Caco-2 (cell line): ENCODE data around the gene B3GLCT. TPM values are rescaled to one million over a fixed set of nuclear protein-coding genes. Genes with fewer than 3 reads are reported as not detected.

Source experiments
- BruUV-seq: library from RNA; stranded (reverse); fragments of 400-500 nt; replicated peaks from 2 replicates; lab custom pipeline; 2021; lab: Mats Ljungman, UMichigan
- CTCF ChIA-PET: fragments of 300-600 bp; sonication (Branson Sonifier 250); formaldehyde crosslinking; loops from one replicate; lab custom pipeline; 2022; ENCODE audit warnings: antibody characterized with exemption; lab: Charles Lee
- POLR2A ChIA-PET: fragments of 300-600 bp; sonication (Branson Sonifier 250); formaldehyde crosslinking; loops from one replicate; lab custom pipeline; 2022; ENCODE audit warnings: antibody characterized with exemption; lab: Charles Lee
- DNase-seq, 2 experiments: peaks; one replicate each; pipeline versions ENCODE4 v3.0.0 to v3.0.0-alpha.2; 2020 to 2022
- H3K27me3 ChIP-seq: replicated peaks from 2 replicates; pipeline ENCODE4 v1.6.0; 2011; ENCODE audit warnings: low read length; ENCODE audit not compliant: control insufficient read depth, insufficient read depth
- H3K36me3 ChIP-seq: 2 replicates; pipeline ENCODE4 v1.5.1; 2011; ENCODE audit warnings: low read length; ENCODE audit not compliant: control insufficient read depth, insufficient read depth
- H3K4me1 ChIP-seq: fragments of 250-450 bp; sonication (Bioruptor Pico); 2 replicates; pipeline ENCODE4 v1.5.1; 2020; ENCODE audit warnings: mild to moderate bottlenecking
- H3K4me3 ChIP-seq: 2 replicates; pipeline ENCODE4 v1.5.1; 2011; ENCODE audit warnings: low read depth, mild to moderate bottlenecking, control low read depth, low read length
- H3K9me3 ChIP-seq: fragments of 250-450 bp; sonication (Bioruptor Pico); 2 replicates; pipeline ENCODE4 v1.5.1; 2020; ENCODE audit warnings: mild to moderate bottlenecking, moderate library complexity
- H3K27ac Mint-ChIP-seq: one replicate; pipeline ENCODE4 v1.8.0; 2022; ENCODE audit warnings: mixed read lengths; ENCODE audit not compliant: unreplicated experiment
- H3K27me3 Mint-ChIP-seq: one replicate; pipeline ENCODE4 v1.8.0; 2022; ENCODE audit warnings: mixed read lengths; ENCODE audit not compliant: insufficient read depth, unreplicated experiment
- H3K36me3 Mint-ChIP-seq: one replicate; pipeline ENCODE4 v1.8.0; 2022; ENCODE audit warnings: mild to moderate bottlenecking, mixed read lengths; ENCODE audit not compliant: insufficient read depth, unreplicated experiment
- H3K4me1 Mint-ChIP-seq: one replicate; pipeline ENCODE4 v1.8.0; 2022; ENCODE audit warnings: low read depth, mixed read lengths; ENCODE audit not compliant: unreplicated experiment
- H3K4me3 Mint-ChIP-seq: one replicate; pipeline ENCODE4 v1.8.0; 2022; ENCODE audit warnings: mild to moderate bottlenecking, moderate library complexity, mixed read lengths; ENCODE audit not compliant: unreplicated experiment
- H3K9me3 Mint-ChIP-seq: one replicate; pipeline ENCODE4 v1.8.0; 2022; ENCODE audit warnings: mixed read lengths; ENCODE audit not compliant: unreplicated experiment
- intact Hi-C: fragments of 100-400 bp; cut with micrococcal nuclease; formaldehyde crosslinking; loops from one replicate; pipeline ENCODE4 v1.10.0; 2022; ENCODE audit not compliant: unreplicated experiment
- total RNA-seq: library from RNA; stranded (reverse); gene quantifications from 2 replicates; pipeline ENCODE4 v1.2.3, GENCODE V29; 2022
- TF ChIP-seq, protein P1 (sequence below), 2 experiments: fragments of 200-600 bp in 1 of 2; IDR thresholded peaks; 1 replicate in 1 of 2; 2 replicates in 1 of 2; pipeline versions ENCODE4 v1.5.1 to v1.8.0; 2011 to 2022; ENCODE audit warnings: antibody characterized with exemption in 1 of 2, control low read depth in 1 of 2, inconsistent platforms in 1 of 2, low read depth in 1 of 2, low read length in 1 of 2, mild to moderate bottlenecking in 1 of 2, moderate library complexity in 1 of 2; ENCODE audit not compliant: insufficient read depth in 1 of 2, severe bottlenecking in 1 of 2, unreplicated experiment in 1 of 2

Gene B3GLCT
- total RNA-seq, 1 experiment from 2014 or later: 4.5 TPM

DNA sequence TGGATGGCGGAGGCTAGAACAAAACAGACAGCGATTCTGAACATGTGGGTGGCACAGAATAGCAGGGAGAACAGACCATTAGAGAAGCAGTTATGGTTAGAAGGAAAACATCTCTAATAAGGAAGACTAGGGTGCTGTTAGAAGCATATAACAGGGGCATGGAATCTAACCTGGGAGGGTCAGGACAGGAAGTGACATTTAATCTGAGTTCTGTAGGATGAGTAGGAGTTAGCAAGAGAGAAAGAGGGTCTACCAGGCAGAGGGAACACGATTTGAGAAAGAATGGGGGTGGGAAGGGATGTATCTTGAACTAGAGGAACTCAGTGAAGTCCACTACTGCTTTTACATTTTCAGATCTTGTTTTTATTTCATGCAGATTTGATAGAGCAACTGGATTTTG lies 48.6 kb downstream of the B3GLCT start:
- H3K36me3 ChIP-seq: no peaks in the 10 kb centered on the region
- no peak overlapping the region for H3K4me3 ChIP-seq
- peaks cover 5% of the 10 kb centered on the region for H3K36me3 Mint-ChIP-seq
- H3K27ac Mint-ChIP-seq: no peak overlapping the region
- CTCF ChIA-PET: no interaction called here
- BruUV-seq: no TSS peak
- peaks cover 10% of the 10 kb centered on the region for H3K9me3 Mint-ChIP-seq
- POLR2A ChIA-PET: no interaction called here
- no peaks in the 10 kb centered on the region for H3K27me3 ChIP-seq
- intact Hi-C loops: no loop called here
- peaks cover 7% of the 10 kb centered on the region for H3K4me1 Mint-ChIP-seq
- TF ChIP-seq, protein P1, sequence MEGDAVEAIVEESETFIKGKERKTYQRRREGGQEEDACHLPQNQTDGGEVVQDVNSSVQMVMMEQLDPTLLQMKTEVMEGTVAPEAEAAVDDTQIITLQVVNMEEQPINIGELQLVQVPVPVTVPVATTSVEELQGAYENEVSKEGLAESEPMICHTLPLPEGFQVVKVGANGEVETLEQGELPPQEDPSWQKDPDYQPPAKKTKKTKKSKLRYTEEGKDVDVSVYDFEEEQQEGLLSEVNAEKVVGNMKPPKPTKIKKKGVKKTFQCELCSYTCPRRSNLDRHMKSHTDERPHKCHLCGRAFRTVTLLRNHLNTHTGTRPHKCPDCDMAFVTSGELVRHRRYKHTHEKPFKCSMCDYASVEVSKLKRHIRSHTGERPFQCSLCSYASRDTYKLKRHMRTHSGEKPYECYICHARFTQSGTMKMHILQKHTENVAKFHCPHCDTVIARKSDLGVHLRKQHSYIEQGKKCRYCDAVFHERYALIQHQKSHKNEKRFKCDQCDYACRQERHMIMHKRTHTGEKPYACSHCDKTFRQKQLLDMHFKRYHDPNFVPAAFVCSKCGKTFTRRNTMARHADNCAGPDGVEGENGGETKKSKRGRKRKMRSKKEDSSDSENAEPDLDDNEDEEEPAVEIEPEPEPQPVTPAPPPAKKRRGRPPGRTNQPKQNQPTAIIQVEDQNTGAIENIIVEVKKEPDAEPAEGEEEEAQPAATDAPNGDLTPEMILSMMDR (IDR thresholded peaks at IDR 0.05; ENCODE audit: insufficient read depth in 1 of 2, low read depth in 1 of 2, low read length in 1 of 2, severe bottlenecking in 1 of 2, unreplicated experiment in 1 of 2): no peak
- H3K4me1 ChIP-seq: no peaks in the 10 kb centered on the region
- no peaks in the 10 kb centered on the region for H3K27me3 Mint-ChIP-seq
- H3K9me3 ChIP-seq: no peaks in the 10 kb centered on the region
- no peak for DNase-seq
- no peak overlapping the region for H3K4me3 Mint-ChIP-seq

DNA sequence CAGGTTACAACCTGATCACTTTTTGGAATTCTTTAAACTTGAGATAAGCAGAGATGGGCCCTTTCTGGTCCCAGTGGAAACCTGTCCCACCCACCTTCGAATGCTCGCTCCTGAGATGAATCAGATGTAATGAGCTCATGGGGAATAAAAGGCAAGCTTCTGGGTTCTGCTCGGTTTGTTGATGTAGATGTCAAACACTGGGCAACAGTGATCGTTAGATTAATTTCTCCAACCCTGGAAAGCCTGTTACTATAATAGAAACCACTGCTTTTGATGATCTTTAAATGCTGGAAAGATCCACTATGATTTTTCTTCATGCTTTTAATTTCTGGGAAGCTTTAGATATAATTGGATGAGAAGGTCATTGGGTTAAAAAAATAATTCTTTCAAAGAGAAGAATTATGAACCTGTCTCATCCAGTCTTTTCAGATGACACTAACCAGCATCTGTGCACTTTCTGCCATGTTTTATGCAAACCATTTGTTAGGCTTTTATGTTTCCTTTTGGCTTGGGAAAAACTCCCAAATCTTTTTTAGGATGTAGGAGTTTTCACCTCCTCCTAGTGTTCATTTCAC lies 49.3 kb downstream of the B3GLCT start:
- ChIA-PET CTCF (no interaction called here), POLR2A (no interaction called here)
- H3K4me1 Mint-ChIP-seq: peaks cover 7% of the 10 kb centered on the region
- no peaks in the 10 kb centered on the region for H3K27me3 Mint-ChIP-seq
- Histone ChIP-seq H3K36me3 (no peaks in the 10 kb centered on the region), H3K9me3 (no peaks in the 10 kb centered on the region), H3K4me3 (no peak overlapping the region), H3K27me3 (no peaks in the 10 kb centered on the region), H3K4me1 (no peaks in the 10 kb centered on the region)
- peaks cover 10% of the 10 kb centered on the region for H3K9me3 Mint-ChIP-seq
- no peak for DNase-seq
- peaks cover 5% of the 10 kb centered on the region for H3K36me3 Mint-ChIP-seq
- intact Hi-C loops: no loop called here
- H3K27ac Mint-ChIP-seq: no peak overlapping the region
- TF ChIP-seq, protein P1 (IDR thresholded peaks at IDR 0.05; ENCODE audit: insufficient read depth in 1 of 2, low read depth in 1 of 2, low read length in 1 of 2, severe bottlenecking in 1 of 2, unreplicated experiment in 1 of 2): no peak
- no peak overlapping the region for H3K4me3 Mint-ChIP-seq
- no TSS peak for BruUV-seq

DNA sequence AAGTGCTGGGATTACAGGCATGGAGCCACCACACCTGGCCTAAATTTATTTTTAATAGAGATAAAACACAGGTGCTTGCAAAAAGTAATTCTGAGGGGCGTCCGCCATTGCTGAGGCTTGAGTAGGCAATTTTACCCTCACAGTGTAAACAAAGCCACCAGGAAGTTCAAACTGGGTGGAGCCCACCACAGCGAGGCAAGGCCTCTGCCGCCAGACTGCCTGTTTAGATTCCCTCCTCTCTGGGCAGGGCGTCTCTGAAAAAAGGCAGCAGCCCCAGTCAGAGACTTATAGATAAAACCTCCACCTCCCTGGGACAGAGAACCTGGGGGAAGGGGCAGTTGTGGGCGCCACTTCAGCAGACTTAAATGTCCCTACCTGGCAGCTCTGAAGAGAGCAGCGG lies 50.7 kb downstream of the B3GLCT start:
- H3K9me3 ChIP-seq: no peaks in the 10 kb centered on the region
- no peak overlapping the region for H3K4me3 ChIP-seq
- Mint-ChIP-seq H3K27ac (no peak overlapping the region), H3K9me3 (peaks cover 10% of the 10 kb centered on the region), H3K27me3 (no peaks in the 10 kb centered on the region), H3K36me3 (peaks cover 5% of the 10 kb centered on the region), H3K4me1 (peaks cover 7% of the 10 kb centered on the region), H3K4me3 (no peak overlapping the region)
- TF ChIP-seq, protein P1 (IDR thresholded peaks at IDR 0.05; ENCODE audit: insufficient read depth in 1 of 2, low read depth in 1 of 2, low read length in 1 of 2, severe bottlenecking in 1 of 2, unreplicated experiment in 1 of 2): no peak
- no TSS peak for BruUV-seq
- ChIA-PET CTCF (no interaction called here), POLR2A (no interaction called here)
- intact Hi-C loops: no loop called here
- DNase-seq: no peak
- no peaks in the 10 kb centered on the region for H3K27me3 ChIP-seq
- H3K36me3 ChIP-seq: no peaks in the 10 kb centered on the region
- no peaks in the 10 kb centered on the region for H3K4me1 ChIP-seq
